ENCODE data around the gene KDM7A. TPM values are rescaled to one million over a fixed set of nuclear protein-coding genes. Genes with fewer than 3 reads are reported as not detected.

KDM7A gene
- total and polyA plus RNA-seq, 9 of the 15 experiments (the other 6 are each of a cell fraction or from before 2014, with no cell fraction given) = 0.90 to 8.4 (median 7.0) TPM

- TF ChIP-seq CHD7 (IDR thresholded peaks at IDR 0.05; ENCODE audit: low read depth, low read length) (peak; percentile 40), NFIX (CRISPR knock-in tag; IDR thresholded peaks at IDR 0.05; ENCODE audit: low read depth) (no peak), ARNT (IDR thresholded peaks at IDR 0.05) (no peak), CREBBP (IDR thresholded peaks at IDR 0.05; ENCODE audit: low read depth, low read length) (no peak), GTF2F1 (IDR thresholded peaks at IDR 0.05; ENCODE audit: low read depth, low read length) (no peak; the same call in 1 of the 2 replicates), ZNF134 (CRISPR knock-in tag; conservative IDR thresholded peaks at IDR 0.05) (no peak; the same call in 1 of the 2 replicates), ZNF699 (CRISPR knock-in tag; IDR thresholded peaks at IDR 0.05; ENCODE audit: insufficient replicate concordance) (no peak)
- TF ChIP-seq, protein P1, sequence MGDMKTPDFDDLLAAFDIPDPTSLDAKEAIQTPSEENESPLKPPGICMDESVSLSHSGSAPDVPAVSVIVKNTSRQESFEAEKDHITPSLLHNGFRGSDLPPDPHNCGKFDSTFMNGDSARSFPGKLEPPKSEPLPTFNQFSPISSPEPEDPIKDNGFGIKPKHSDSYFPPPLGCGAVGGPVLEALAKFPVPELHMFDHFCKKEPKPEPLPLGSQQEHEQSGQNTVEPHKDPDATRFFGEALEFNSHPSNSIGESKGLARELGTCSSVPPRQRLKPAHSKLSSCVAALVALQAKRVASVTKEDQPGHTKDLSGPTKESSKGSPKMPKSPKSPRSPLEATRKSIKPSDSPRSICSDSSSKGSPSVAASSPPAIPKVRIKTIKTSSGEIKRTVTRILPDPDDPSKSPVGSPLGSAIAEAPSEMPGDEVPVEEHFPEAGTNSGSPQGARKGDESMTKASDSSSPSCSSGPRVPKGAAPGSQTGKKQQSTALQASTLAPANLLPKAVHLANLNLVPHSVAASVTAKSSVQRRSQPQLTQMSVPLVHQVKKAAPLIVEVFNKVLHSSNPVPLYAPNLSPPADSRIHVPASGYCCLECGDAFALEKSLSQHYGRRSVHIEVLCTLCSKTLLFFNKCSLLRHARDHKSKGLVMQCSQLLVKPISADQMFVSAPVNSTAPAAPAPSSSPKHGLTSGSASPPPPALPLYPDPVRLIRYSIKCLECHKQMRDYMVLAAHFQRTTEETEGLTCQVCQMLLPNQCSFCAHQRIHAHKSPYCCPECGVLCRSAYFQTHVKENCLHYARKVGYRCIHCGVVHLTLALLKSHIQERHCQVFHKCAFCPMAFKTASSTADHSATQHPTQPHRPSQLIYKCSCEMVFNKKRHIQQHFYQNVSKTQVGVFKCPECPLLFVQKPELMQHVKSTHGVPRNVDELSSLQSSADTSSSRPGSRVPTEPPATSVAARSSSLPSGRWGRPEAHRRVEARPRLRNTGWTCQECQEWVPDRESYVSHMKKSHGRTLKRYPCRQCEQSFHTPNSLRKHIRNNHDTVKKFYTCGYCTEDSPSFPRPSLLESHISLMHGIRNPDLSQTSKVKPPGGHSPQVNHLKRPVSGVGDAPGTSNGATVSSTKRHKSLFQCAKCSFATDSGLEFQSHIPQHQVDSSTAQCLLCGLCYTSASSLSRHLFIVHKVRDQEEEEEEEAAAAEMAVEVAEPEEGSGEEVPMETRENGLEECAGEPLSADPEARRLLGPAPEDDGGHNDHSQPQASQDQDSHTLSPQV (IDR thresholded peaks at IDR 0.05) = peak; percentile 59; the same call in 1 of the 2 replicates
- TF ChIP-seq, protein P2, sequence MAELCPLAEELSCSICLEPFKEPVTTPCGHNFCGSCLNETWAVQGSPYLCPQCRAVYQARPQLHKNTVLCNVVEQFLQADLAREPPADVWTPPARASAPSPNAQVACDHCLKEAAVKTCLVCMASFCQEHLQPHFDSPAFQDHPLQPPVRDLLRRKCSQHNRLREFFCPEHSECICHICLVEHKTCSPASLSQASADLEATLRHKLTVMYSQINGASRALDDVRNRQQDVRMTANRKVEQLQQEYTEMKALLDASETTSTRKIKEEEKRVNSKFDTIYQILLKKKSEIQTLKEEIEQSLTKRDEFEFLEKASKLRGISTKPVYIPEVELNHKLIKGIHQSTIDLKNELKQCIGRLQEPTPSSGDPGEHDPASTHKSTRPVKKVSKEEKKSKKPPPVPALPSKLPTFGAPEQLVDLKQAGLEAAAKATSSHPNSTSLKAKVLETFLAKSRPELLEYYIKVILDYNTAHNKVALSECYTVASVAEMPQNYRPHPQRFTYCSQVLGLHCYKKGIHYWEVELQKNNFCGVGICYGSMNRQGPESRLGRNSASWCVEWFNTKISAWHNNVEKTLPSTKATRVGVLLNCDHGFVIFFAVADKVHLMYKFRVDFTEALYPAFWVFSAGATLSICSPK (IDR thresholded peaks at IDR 0.05; ENCODE audit: borderline replicate concordance) = no peak
Measured at GRCh38 chr7:140176811-140177702, at the start of gene KDM7A (continued).

All from K562 (cell line).